LoVo (cell line): ENCODE results near the gene UBE2U.
"Not testable (repeated sequence)": the region's sequence is repeated elsewhere in the genome, so short reads cannot be mapped to it uniquely, and the experiment has no call there.

Experiments used
- DNase-seq: peaks from one replicate; pipeline ENCODE4 v3.0.0-alpha.2; 2016; ENCODE audit warnings: low spot score

The UBE2U gene

DNA sequence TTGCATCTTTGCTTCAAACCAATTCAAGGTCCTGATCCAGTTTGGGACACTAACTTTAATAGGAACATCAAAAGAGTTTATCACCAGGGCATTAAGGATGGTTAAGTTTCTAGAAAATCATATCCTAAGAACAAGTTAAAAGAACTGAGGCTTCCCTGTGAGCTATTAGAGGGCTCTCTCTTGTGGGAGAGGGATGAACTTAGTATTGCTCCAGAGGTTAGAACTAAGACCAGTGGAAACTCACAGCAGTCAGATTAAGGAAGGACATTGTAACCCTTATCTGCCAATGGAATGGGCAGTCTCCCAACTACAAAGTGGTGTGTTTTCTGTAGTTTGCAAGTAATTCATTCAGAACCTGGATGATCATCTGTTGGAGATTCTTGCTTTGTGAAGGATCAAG lies 36.8 kb downstream of the UBE2U start:
- no peak for DNase-seq

DNA sequence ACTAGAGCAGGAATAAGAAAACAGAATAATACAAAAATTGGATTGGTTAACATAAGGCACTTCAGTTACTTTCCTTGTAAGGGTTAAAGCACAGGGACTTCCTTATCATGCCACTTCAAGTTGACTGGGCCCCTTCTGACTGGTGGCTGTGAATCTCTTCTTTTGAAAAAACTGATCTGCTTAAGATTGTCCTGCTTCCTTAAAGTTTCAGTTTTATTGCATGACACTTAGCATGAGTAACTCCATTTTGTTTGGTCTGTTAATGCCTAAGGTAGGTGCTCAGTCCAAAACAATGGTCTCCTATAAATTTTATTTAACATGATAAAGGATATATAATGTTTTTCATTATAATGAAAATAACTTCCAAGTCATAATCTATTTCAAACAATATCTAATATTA lies 37.6 kb downstream of the UBE2U start:
- DNase-seq, result no peak

DNA sequence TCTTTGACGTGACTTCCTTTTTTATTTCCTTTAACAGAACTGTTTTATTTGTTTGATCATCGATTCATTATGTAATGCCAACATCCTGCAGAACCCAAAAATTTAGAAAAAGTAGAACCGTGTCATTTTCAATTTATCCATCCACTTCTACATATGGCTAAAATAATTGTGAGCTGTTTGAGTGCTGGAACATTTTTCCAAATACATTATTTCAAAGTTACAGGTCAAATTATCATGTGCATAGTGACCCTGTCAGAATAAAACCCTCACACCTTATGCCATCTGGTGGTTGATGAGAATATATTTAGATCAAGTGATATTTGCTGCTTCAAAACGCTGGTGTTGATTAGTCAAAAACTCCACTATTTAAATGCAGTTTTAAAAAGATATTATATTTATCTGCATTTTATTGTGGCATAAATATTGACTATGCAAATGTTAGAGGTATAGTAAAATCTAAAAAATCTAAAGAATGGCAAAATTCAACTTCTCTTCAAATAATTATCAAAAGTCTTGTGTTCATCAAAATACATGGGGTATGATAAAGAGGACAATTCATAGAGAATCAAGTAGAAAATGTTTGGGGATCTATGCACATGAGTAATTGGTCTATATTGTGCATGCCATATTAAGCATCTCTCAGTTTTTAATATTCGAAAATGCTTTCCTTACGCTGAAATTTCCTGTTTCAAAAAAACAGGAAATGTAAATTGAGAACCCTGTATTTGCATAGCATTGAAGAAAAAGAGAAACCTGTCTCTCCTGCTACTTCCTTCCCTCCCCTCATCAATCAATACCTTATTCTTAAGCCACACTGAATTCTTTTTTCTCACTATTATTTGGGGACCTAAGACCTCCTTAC lies 39.7 kb downstream of the UBE2U start:
- DNase-seq, result peak; percentile 39

DNA sequence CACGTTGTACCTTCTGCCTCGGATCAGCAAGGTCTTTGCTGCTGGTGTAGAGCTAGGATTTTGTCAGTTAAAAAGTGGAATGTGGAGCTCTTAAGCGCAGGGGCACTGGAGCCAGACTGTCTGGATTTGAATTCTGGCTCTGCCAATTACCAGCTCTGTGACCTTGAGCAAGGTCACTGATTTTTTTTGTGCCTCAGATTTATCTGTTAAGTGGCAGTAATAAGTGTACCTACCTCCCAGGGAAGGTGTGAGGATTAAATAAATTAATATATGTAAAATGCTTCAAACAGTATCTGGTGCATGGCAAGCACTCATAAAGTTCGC lies 40.3 kb downstream of the UBE2U start:
- DNase-seq, result no peak

DNA sequence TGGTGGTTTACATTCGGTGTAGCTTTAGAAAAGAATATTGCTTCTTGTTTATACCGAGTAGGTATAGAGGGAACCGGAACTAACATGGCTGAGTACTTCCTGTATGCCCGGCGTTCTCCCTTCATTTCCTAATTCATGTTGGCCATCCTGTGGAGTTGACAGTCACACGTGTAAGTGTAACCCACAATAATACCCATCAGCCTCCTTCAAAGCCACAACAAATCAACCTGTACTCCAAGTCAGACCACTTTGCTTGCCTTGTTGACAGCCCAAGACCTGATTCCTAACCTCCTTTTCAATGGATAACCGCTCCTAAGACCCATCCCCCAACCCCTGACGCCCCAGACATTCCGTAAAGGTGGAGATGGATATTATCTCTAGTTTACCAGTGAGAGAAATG lies 42.1 kb downstream of the UBE2U start:
- no peak for DNase-seq

DNA sequence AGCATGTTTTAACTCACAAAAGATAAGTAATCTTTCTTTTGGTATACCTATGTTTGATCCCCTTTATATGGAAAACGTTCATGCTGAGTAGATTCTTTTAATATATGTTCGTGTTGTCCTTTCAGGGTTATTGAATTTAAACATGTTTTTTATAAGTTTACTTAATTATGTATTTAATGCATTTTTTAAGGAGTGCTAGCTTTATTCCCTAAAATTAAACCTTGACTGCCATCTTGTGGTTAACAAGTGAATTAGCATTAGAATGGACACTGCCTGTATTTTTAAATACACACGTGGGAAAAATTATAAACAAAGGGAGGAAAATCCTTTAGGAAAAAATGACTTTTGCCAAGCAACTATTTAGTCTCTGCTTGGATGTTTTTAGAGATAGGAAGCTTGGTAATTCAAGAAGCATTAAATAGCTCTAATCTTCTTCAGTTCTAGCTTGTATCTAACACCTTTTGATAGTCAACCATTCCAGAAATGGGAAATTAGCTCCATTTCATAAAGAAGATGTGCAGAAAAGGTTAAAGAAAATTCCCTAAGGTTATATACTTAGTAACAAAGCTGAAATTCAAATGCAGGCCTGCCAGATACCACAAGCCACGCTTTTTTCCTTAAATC lies 43.0 kb downstream of the UBE2U start:
- peak; percentile 63 for DNase-seq

DNA sequence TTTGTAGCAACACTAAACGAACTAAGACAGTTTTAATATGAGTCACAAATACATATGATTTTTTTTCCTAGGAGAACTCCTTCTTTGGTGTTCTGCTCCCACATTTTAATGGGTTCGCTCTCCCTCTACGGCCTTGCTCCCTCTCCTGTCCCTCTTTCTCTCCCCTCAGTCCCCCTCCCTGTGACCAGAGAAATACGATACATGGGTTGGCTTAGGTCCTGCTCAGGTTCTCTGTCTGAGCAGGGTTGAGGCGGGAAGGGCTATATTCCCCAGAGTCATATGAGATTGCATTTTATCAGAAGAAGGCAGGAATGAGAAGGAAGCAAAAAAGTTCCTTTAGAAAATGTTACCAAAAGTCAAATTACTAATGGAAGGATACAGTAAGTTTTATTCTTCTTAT lies 44.6 kb downstream of the UBE2U start:
- DNase-seq, result no peak

DNA sequence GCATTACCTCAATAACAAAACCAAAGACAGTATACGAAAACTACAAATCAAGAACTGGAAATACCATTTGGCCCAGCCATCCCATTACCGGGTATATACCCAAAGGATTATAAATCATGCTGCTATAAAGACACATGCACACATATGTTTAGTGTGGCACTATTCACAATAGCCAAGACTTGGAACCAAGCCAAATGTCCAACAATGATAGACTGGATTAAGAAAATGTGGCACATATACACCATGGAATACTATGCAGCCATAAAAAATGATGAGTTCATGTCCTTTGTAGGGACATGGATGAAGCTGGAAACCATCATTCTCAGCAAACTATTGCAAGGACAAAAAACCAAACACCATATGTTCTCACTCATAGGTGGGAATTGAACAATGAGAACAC lies 47.0 kb downstream of the UBE2U start:
- DNase-seq, result not testable (repeated sequence)

DNA sequence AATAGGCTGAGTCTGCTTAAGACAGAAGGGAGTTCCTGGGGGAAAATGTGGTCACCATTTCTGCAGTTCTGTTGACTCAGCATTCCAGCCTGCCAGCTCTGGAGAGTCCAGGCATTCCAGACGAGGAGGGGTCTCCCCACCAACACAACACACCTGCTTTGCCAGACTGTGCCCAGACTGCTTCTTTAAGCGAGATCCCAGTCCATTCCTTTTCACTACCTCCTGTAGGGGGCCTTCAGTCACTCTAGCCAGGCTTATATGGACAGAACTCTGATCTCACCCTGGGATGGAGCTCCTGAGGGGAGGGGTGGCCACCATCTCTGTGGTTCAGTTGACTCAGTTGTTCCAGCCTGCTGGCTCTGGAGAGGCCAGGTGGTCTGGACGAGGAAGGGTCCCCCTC lies 48.5 kb downstream of the UBE2U start:
- no peak for DNase-seq

DNA sequence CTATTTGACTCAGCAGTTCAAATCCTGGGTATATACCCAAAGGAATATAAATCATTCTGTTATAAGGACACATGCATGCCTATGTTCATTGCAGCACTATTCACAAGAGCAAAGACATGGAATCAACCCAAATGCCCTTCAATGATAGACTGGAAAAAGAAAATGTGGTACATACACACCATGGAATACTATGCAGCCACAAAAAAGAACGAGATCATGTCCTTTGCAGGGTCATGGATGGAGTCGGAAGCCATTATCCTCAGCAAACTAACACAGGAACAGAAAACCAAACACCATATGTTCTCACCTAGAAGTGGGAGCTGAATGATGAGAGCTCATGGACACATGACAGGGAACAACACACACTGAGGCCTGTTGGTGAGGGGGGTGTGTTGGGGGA lies 53.8 kb downstream of the UBE2U start:
- not testable (repeated sequence) for DNase-seq

DNA sequence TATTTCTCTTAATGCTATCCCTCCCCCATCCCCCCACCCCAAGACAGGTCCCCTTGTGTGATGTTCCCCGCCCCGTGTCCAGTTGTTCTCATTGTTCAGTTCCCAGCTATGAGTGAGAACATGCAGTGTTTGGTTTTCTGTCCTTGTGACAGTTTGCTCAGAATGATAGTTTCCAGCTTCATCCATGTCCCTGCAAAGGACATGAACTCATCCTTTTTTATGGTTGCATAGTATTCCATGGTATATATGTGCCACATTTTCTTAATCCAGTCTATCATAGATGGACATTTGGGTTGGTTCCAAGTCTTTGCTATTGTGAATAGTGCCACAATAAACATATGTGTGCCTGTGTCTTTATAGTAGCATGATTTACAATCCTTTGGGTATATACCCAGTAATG lies 55.0 kb downstream of the UBE2U start:
- not testable (repeated sequence) for DNase-seq

DNA sequence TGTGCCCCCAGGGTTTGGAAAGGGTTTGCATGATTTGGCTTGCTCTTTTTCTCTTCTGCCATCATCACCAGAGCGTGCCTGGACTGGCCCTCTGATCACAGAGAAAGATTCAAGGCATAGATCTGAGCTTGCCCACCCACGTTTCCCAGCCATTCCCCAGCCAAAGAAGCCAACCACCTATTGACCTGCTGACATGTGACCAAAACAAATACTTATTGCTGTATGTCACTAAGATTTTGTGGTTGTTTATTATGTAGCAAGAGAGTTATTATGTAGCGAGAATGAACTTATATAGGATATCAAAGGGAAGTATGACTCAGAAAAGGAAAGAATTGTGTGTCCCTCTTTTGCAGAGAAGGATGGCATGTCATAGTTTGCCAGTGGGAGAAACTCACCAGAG lies 59.9 kb downstream of the UBE2U start:
- DNase-seq, result no peak

DNA sequence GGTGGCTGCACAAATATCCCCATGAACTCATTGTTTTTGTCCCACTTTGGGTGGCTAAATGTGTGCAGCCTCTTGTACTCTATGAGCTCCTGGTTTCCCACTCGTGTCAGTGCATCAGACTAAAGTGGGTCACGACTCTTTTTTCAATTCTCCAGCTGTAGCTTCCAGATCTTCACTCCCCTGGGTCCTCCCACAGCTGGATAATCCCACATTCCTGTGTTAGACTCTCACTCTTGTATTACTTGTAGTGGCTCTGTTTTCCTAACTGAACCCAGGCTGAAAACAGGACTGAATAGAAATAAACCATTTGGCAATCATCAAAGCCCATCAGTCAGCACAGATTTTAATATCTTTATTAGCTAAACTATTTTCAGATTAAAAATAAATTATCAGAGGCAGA lies 60.4 kb downstream of the UBE2U start:
- no peak for DNase-seq

DNA sequence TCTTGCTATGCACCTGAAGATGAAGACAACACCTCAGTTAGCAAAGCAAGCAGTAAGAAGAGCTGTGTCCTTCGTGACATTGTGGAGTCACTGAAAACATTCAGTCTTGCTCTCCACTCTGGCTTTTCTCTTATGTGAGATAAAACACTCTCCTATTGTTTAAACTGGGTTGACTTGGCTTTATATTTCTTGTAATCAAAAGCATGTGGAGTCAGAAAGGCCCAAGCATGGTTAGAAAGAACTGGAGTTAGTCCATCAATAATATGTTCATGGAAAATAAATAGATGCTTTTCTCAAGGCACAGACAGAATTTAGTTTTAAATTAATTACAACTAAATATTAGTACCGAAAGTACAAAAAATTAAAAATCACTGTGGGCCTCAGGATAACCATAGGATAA lies 61.7 kb downstream of the UBE2U start:
- DNase-seq, result no peak

DNA sequence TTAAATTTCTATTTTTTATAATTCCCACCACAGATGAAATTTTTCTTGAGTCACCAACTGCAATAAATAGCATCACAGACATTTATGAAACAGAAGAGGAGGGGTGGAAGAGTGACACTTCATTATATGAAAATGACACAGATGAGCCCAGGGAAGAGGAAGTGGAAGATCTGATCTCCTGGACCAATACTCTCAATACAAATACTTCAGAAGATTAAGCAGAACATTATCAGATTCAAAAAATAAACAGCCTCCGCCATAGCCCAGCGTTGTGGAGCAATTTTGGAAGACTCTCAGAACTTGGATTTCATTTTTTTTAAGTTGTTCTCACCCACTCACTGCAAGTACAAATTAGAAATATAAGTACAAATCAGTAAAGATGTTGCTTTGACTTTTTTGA lies 63.6 kb downstream of the UBE2U start:
- no peak for DNase-seq

DNA sequence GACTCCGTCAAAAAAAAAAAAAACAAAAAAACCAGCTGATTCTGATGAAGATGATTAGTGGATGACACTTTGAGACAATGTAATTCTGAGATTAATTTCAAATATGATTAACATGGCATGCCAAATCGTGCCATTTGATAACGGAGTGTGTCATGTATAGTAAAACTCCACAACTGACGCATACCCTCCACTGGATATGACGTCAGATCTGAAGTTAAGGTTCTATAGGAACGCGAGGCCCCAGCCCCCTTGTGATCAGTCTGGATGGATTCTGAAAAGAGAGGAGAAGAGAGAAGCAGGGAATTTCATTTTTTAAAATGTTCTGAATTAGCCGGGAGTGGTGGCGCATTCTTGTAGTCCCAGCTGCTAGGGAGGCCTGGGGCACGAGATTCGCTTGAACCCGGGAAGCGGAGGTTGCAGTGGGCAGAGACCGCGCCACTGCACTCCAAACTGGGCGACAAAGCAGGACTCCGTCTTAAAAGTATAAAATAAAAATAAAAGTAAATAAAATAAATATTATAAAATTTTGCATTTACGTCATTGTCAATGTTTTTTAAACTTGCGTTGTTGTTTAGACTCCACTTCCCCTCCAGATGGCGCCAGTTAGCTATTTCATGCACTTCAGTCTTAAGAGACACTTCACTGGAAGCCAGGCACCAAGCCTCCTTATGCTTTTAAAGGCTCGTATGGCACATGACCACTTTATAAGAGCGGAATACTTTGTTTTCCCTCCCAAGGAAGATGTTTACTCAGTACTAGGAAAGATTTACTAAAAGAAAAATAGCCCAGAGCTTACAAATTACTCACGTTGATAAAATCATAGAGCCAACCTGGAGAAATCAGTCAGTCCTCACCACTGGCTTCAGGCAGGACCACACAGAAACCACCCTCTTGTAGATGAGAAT lies 65.5 kb downstream of the UBE2U start:
- peak; percentile 72 for DNase-seq

DNA sequence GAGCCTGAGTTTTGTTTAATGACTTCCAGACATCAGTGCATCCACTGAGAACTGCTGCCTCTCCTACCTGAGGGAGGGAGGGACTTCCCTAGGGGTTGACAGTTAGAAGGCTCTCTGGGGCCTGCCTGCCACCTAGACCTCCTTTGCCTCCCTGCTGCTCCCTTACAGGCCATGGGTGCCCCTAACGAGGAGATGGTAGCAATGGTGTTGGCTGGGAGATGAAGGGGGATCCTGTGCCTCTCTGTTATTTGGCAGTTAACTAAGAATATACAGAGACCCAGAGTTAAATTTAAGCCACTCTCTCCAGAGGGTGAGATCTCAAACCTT lies 66.1 kb downstream of the UBE2U start:
- no peak for DNase-seq

DNA sequence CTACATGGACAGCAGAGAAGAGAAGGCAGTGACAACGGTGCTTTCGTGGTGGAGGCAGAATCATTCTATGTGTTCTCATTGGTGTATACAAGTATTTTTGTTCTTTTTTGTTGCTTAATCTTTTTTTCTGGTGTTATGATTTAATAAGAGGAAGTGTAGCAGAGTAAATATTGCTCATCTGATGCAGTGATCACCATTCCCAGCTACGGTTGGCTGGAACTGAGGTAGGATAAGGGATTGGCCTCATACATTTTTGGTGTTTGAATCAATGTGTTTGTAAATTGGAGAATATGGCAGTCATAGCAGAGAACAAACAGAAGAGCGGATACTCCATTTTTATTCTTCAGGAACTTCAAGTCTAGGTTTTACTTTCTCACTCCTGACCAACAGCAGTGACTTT lies 76.6 kb downstream of the UBE2U start:
- DNase-seq, result no peak

DNA sequence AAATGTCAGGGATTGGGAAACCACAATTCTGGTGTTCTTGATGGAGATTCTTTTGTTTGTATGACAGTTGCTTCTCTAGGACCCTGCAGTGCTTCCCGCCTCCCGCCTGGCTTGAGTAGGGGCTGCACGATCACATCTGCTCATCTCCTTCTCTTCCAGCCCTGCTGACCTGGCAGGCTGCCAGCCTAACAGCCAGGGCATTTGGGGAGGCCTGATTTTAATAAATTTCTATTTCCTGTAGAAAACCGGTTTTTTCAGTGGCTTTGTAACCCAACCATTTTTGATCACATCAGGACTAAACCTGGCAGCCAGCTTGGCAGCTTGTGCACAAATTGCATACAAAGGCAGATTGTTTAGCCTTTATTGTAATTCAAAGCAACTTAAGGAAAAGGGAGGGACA lies 78.9 kb downstream of the UBE2U start:
- no peak for DNase-seq

DNA sequence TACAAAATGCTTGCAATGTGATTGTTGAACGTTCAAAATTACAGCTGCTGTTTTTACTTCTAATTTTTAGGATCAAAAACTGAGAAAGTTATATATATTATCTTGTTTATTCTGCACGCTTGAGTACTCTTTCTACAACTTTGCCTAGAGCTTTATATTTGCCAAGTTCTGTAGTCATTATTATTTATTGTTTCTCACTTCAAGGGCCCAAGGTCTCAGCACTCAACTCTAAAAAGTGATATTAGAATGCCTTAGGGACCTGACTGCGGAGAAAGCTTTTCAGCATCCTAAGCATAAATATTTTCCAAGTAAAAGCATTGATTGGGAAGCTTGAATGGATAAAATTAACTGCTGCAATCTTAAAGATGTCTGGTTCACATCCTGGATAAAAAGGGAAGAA lies 83.6 kb downstream of the UBE2U start:
- no peak for DNase-seq

DNA sequence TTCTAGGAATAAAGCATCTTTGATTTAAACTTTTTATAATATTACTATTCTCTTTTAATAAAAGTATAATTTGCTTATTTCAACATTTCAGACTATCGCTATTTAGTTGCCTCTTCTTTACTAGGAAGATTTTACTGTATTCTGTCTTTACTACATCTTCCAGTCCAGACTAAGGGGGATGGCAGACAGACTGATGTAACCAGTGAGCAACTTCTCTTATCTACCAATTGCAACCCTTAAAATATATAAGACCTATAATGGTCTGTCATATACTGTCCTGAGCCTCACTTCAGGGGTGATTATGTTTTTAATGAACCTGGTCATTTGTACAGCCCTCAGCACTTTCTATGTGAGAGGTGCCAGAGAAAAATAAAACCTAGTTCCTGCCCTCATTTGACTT lies 87.0 kb downstream of the UBE2U start:
- DNase-seq, result no peak

DNA sequence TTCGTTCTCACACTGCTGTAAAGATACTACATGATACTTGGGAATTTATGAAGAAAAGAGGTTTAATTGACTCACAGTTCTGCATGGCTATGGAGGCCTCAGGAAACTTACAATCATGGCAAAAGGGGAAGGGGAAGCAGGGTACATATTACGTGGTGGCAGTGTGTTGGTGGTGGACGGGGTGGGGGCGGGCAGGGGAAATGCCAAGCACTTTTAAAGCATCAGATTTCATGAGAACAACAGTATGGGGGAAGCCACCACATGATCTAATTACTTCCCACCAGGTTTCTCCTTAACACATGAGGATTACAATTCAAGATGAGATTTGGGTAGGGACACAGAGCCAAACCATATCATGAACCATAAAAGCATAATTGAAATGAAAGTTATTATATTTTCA lies 88.5 kb downstream of the UBE2U start:
- DNase-seq, result no peak

DNA sequence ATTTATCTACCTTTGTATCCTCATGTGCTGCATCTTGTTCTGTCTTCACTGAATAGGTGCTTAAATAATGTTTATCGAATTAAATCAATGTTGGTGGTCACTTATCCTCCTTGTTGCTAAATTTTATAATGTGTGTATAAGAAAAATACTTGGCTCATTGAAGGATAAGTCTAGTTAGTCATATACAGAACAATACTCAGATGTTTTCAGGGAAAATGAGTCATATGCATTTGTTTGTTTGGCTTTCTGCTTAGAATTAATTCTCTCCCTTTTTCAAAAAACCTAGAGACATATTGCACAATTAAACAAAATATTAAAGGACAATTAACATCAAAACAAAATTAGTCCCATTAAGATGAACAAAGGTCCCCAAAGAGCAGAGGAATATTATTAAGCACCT lies 89.0 kb downstream of the UBE2U start:
- no peak for DNase-seq
